Gastrocnemius medialis (tissue), 4 donors: ENCODE measurements around the gene KLK11. TPM values are rescaled to one million over a fixed set of nuclear protein-coding genes. Genes with fewer than 3 reads are reported as not detected.

ENCODE experiments used
- ATAC-seq, 2 donors: fragments of 150-250 bp; one replicate each; pipeline ENCODE4 v1.9.1; 2016
- DNase-seq, 2 donors: peaks; one replicate each; pipeline ENCODE4 v3.0.0-alpha.2; 2019
- H3K27ac ChIP-seq, 4 donors: fragments of 200-600 bp; sonication (generic); 1 replicate in 1 of 4; 2 replicates in 3 of 4; pipeline ENCODE4 v1.5.1; 2016 to 2018; ENCODE audit warnings: mild to moderate bottlenecking in 2 of 4, moderate library complexity in 1 of 4
- H3K27me3 ChIP-seq, 3 donors: fragments of 200-600 bp; sonication (generic) in 2 of 3; 1 replicate in 1 of 3; 2 replicates in 2 of 3; pipeline versions ENCODE4 v1.5.1 to v1.6.0; 2016 to 2019; ENCODE audit warnings: mild to moderate bottlenecking in 1 of 3, moderate library complexity in 1 of 3
- H3K36me3 ChIP-seq, 2 donors: fragments of 200-600 bp; sonication (generic) in 1 of 2; one replicate each; pipeline ENCODE4 v1.5.1; 2017 to 2018
- H3K4me1 ChIP-seq, 2 donors: fragments of 200-600 bp; sonication (generic) in 1 of 2; one replicate each; pipeline ENCODE4 v1.5.1; 2016 to 2017; ENCODE audit warnings: mild to moderate bottlenecking in 2 of 2
- H3K4me3 ChIP-seq, 4 donors: fragments of 200-600 bp; sonication (generic) in 3 of 4; 1 replicate in 1 of 4; 2 replicates in 3 of 4; pipeline ENCODE4 v1.5.1; 2016 to 2019; ENCODE audit warnings: mild to moderate bottlenecking in 2 of 4
- H3K9me3 ChIP-seq, 3 donors: fragments of 200-600 bp; sonication (generic) in 2 of 3; 1 replicate in 1 of 3; 2 replicates in 2 of 3; pipeline ENCODE4 v1.5.1; 2016 to 2019
- CTCF ChIP-seq, 5 experiments: fragments of 450-650 bp in 3 of 5; fragments of 200-600 bp in 2 of 5; sonication (generic) in 2 of 5; IDR thresholded peaks in 4 of 5; conservative IDR thresholded peaks in 1 of 5; 1 replicate in 4 of 5; 2 replicates in 1 of 5; pipeline ENCODE4 v1.5.1; 2016 to 2019; ENCODE audit warnings: antibody characterized with exemption in 5 of 5, mild to moderate bottlenecking in 3 of 5, moderate library complexity in 3 of 5
- POLR2A ChIP-seq, 2 donors: fragments of 450-650 bp; IDR thresholded peaks; one replicate each; pipeline ENCODE4 v1.6.1; 2017; ENCODE audit warnings: antibody characterized with exemption in 2 of 2, mild to moderate bottlenecking in 2 of 2, moderate library complexity in 2 of 2
- in situ Hi-C, 4 donors: fragments of 200-750 bp; cut with MboI; loops; one replicate each; pipeline versions ENCODE4 v1.15.0 to v1.8.0; 2017; ENCODE audit warnings: low sequenced_read_pairs in 4 of 4
- intact Hi-C: fragments of 100-400 bp; cut with DNase I; formaldehyde crosslinking; loops from one replicate; pipeline ENCODE4 v1.15.1; 2023; ENCODE audit warnings: low total_unique reads
- total RNA-seq, 4 donors: library from RNA; depleted of rRNA; stranded (reverse); fragments of >200 nt; gene quantifications; one replicate each; pipeline versions ENCODE4 v1.1.0 to v1.2.3, GENCODE V29; 2016

The KLK11 gene
- total RNA-seq, 4 donors from 2014 or later = not detected

- peaks cover 0 to 3% (median 0%) of the 10 kb centered on the region in 3 donors for H3K27me3 ChIP-seq
- no peak overlapping the region for H3K27ac ChIP-seq
- in situ Hi-C loops = no loop called here
- H3K4me3 ChIP-seq = no peak overlapping the region
- TF ChIP-seq POLR2A (IDR thresholded peaks at IDR 0.05) (no peak), CTCF (IDR thresholded peaks at IDR 0.05 in 4 of 5, conservative IDR thresholded peaks at IDR 0.05 in 1 of 5) (no peak)
- ATAC-seq = no peak
- intact Hi-C loops = no loop called here
- H3K36me3 ChIP-seq = no peaks in the 10 kb centered on the region
- no peaks in the 10 kb centered on the region for H3K4me1 ChIP-seq
- H3K9me3 ChIP-seq = no peaks in the 10 kb centered on the region
- no peak for DNase-seq
Observed at GRCh38 chr19:50972795-50973376, 53.5 kb downstream of the KLK11 start.

Other genes starting within 250 kb of the KLK11 start
- not detected for gene ACP4, start 236.2 kb downstream of the KLK11 start, total RNA-seq
- under 1 TPM in 1 of 4 donors, not detected in 3; 0.41 TPM for gene KLK1, start 202.8 kb downstream of the KLK11 start, total RNA-seq
- not detected for gene KLK15, start 193.0 kb downstream of the KLK11 start, total RNA-seq
- not detected for gene KLK3, start 171.7 kb downstream of the KLK11 start, total RNA-seq
- gene KLK2, start 153.2 kb downstream of the KLK11 start, total RNA-seq = not detected
- gene KLK4, start 115.2 kb downstream of the KLK11 start, total RNA-seq = not detected
- not detected for gene KLK5, start 73.6 kb downstream of the KLK11 start, total RNA-seq
- not detected for gene KLK6, start 57.0 kb downstream of the KLK11 start, total RNA-seq
- not detected for gene KLK7, start 42.7 kb downstream of the KLK11 start, total RNA-seq
- gene KLK8, start 25.0 kb downstream of the KLK11 start, total RNA-seq = not detected
- gene KLK10, start 6.9 kb downstream of the KLK11 start, total RNA-seq = 1 to 10 TPM in 1 of 4 donors, not detected in 3; 1.6 TPM
- not detected for gene KLK12, start 8.4 kb upstream of the KLK11 start, total RNA-seq
- not detected for gene KLK13, start 38.5 kb upstream of the KLK11 start, total RNA-seq
- gene KLK14, start 56.3 kb upstream of the KLK11 start, total RNA-seq = not detected
- 10 to 100 TPM in 2 of 4 donors, 1 to 10 TPM in 2; 5.8 to 11.9 (median 9.3) TPM for gene CTU1, start 81.8 kb upstream of the KLK11 start, total RNA-seq
- 1 to 10 TPM in 2 of 4 donors, under 1 TPM in 1, not detected in 1; 0.72 to 1.4 (median 1.0) TPM for gene SIGLEC9, start 98.3 kb upstream of the KLK11 start, total RNA-seq
- under 1 TPM in 3 of 4 donors, not detected in 1; 0.13 to 0.97 (median 0.23) TPM for gene SIGLEC7, start 115.7 kb upstream of the KLK11 start, total RNA-seq
- gene CD33, start 198.5 kb upstream of the KLK11 start, total RNA-seq = 1 to 10 TPM in 2 of 4 donors, under 1 TPM in 1, not detected in 1; 0.71 to 2.3 (median 2.1) TPM
- not detected for gene SIGLECL1, start 224.5 kb upstream of the KLK11 start, total RNA-seq